Measurements from ENCODE around the gene CGB8. TPM values are rescaled to one million over a fixed set of nuclear protein-coding genes. Genes with fewer than 3 reads are reported as not detected.

The CGB8 gene
- total and polyA plus RNA-seq, 2 experiments from 2014 or later: 0.50 to 0.53 TPM

DNA sequence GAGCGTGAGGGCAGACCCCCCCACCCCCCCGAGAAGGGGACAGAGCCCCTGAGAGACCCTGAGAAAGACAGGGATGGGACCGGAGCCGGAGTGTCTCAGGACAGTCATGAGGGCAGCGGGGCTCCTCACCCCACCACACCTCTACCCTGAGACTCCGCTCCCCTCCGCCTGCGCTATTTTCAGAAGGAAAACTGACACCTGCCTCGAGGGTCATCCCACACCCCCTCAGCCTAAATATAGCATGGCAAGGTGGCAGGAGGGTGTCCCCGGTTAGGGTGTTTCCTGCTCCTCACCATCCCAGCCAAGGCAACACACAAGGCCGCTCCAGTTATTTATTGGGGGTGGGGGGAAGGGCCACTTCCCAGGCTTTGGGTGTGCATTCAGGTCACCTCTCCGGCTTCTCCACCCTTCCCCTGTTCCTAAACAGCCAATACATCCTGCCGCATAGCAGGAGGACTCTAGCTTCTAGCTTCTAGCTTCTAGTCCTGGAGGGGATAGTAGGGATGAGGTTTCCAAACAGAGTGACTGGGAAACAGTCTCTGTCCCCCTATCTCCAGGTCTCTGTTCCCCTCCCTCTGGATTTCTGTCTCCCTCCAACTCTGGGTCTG, 17.1 kb upstream of the CGB8 start:
- DNase-seq (ENCODE audit: low spot score): no peak
- H3K9me3 ChIP-seq (ENCODE audit: low read depth): no peaks in the 10 kb centered on the region
- TF ChIP-seq EZH2 (IDR thresholded peaks at IDR 0.05; ENCODE audit: borderline replicate concordance) (no peak), EZH2phosphoT487 (IDR thresholded peaks at IDR 0.05; ENCODE audit: low read depth, severe bottlenecking, unreplicated experiment) (no peak)
- TF ChIP-seq, protein P1, sequence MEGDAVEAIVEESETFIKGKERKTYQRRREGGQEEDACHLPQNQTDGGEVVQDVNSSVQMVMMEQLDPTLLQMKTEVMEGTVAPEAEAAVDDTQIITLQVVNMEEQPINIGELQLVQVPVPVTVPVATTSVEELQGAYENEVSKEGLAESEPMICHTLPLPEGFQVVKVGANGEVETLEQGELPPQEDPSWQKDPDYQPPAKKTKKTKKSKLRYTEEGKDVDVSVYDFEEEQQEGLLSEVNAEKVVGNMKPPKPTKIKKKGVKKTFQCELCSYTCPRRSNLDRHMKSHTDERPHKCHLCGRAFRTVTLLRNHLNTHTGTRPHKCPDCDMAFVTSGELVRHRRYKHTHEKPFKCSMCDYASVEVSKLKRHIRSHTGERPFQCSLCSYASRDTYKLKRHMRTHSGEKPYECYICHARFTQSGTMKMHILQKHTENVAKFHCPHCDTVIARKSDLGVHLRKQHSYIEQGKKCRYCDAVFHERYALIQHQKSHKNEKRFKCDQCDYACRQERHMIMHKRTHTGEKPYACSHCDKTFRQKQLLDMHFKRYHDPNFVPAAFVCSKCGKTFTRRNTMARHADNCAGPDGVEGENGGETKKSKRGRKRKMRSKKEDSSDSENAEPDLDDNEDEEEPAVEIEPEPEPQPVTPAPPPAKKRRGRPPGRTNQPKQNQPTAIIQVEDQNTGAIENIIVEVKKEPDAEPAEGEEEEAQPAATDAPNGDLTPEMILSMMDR (IDR thresholded peaks at IDR 0.05; ENCODE audit: poor library complexity): no peak
- no peak overlapping the region for H3K4me2 ChIP-seq
- no peaks in the 10 kb centered on the region for H3K9me2 ChIP-seq (replicated peaks; ENCODE audit: insufficient read depth)
- no peaks in the 10 kb centered on the region for H3K79me2 ChIP-seq
- no peaks in the 10 kb centered on the region for H3K36me3 ChIP-seq (replicated peaks; ENCODE audit: insufficient read depth, low read depth)
- no peak overlapping the region for H2AFZ ChIP-seq
- peaks cover 27% of the 10 kb centered on the region for H3K27me3 ChIP-seq
- peaks cover 7% of the 10 kb centered on the region for H3K4me1 ChIP-seq (ENCODE audit: insufficient read depth)
- H4K20me1 ChIP-seq (ENCODE audit: insufficient read depth, poor library complexity, severe bottlenecking): no peaks in the 10 kb centered on the region
- H3K4me3 ChIP-seq: no peak overlapping the region
- WGBS (ENCODE audit: low lambda C conversion rate, missing lambda C conversion rate): 62% methylated on average over 9 of the region's 13 CpGs
- H3K27ac ChIP-seq: no peak overlapping the region

DNA sequence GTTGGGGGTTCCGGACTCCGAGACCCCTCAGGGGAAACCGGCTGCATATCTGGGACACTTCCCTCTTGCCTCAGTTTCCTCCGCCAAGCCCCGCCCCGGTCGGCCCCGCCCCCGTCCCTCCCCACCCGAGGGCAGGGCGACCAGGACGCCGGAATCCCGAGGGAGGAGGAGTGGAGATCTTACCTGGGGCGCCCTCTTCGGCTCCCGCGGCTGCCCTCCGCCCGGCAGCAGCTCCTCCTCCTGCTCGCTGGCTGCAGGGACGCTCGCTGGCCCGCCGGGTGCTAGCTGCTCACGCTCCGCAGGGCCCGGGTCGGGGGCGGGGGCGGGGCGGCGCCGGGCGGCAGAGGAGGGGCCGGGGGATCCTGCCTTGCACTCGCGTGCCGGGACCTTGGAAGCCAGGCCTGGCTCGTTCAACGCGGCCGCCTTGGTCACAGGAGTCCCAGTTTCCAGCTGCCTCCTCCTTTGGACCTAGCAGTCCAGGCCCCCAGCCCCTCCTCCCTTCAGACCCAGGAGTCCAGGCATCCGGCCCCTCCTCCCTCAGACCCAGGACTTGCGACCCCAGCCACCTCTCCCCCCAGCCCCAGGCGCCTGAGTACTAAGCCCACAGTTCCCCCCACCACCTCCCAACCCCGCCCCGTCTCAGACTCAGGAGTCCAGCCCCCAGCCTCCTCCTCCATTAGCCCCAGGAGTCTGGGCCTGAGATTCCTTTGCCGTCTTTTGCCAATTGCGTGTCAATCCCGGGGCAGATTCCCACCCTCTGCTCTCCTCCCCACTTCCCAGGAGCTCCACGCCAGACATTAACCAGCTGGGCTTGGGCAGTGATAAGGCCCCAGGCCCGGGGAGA, 16.1 kb upstream of the CGB8 start, which contains the start of gene NTF4:
TSS of gene NTF4 (minus strand) at position 51 of the 844 bp plus-strand sequence. CDS start 2,821 bp downstream, outside the sequence.
- Histone ChIP-seq H3K36me3 (replicated peaks; ENCODE audit: insufficient read depth, low read depth) (no peaks in the 10 kb centered on the region), H3K9me2 (replicated peaks; ENCODE audit: insufficient read depth) (no peaks in the 10 kb centered on the region), H4K20me1 (ENCODE audit: insufficient read depth, poor library complexity, severe bottlenecking) (no peaks in the 10 kb centered on the region), H3K4me2 (peak within 1 kb of the TSS; percentile 91), H3K27ac (peak within 1 kb of the TSS; percentile 57), H3K79me2 (no peaks in the 10 kb centered on the region), H3K4me1 (ENCODE audit: insufficient read depth) (peaks cover 7% of the 10 kb centered on the region), H3K4me3 (peak within 1 kb of the TSS; percentile 25), H3K27me3 (peaks cover 20% of the 10 kb centered on the region), H3K9me3 (ENCODE audit: low read depth) (no peaks in the 10 kb centered on the region), H2AFZ (peak within 1 kb of the TSS; percentile 41)
- TF ChIP-seq, protein P1 (IDR thresholded peaks at IDR 0.05; ENCODE audit: poor library complexity): no peak
- no peak for TF ChIP-seq EZH2 (IDR thresholded peaks at IDR 0.05; ENCODE audit: borderline replicate concordance)
- TF ChIP-seq EZH2phosphoT487 (IDR thresholded peaks at IDR 0.05; ENCODE audit: low read depth, severe bottlenecking, unreplicated experiment): no peak
- 4% methylated on average over 34 of the region's 53 CpGs for WGBS (ENCODE audit: low lambda C conversion rate, missing lambda C conversion rate)
- peak; percentile 83 for DNase-seq (ENCODE audit: low spot score)

DNA sequence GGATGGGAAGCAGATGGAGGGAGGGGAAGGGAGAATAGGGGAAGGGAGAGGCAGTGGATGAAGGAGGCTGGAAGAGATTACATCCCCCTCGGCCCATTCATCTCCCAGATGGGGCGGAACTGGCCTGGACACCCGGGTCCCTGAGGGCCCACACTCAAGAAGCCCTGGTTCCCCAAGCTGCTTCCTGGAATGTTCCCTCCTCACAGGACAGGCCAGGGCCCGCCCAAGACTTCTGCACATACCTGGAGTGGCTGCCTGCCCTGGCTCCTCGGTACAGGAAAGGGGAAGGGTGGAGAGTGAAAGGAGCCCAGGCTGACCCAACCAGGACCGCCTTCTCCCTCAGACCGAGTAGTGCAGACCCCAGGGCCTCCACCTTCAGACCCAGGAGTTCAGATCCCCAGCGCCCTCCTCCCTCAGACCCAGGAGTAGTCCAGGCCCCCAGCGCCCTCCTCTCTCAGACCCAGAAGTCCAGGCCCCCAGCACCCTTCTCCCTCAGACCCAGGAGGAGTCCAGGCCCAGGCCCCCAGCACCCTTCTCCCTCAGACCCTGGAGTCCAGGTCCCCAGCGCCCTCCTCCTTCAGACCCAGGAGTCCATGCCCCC, 15.2 kb upstream of the CGB8 start:
- Histone ChIP-seq H3K27ac (peak overlapping the region; percentile 57), H3K4me3 (no peak overlapping the region), H3K9me2 (replicated peaks; ENCODE audit: insufficient read depth) (no peaks in the 10 kb centered on the region), H3K27me3 (peaks cover 15% of the 10 kb centered on the region), H3K4me1 (ENCODE audit: insufficient read depth) (peaks cover 7% of the 10 kb centered on the region), H3K9me3 (ENCODE audit: low read depth) (no peaks in the 10 kb centered on the region), H2AFZ (no peak overlapping the region), H3K79me2 (no peaks in the 10 kb centered on the region), H3K36me3 (replicated peaks; ENCODE audit: insufficient read depth, low read depth) (no peaks in the 10 kb centered on the region), H4K20me1 (ENCODE audit: insufficient read depth, poor library complexity, severe bottlenecking) (no peaks in the 10 kb centered on the region), H3K4me2 (peak overlapping the region; percentile 91)
- TF ChIP-seq EZH2 (IDR thresholded peaks at IDR 0.05; ENCODE audit: borderline replicate concordance) (no peak), EZH2phosphoT487 (IDR thresholded peaks at IDR 0.05; ENCODE audit: low read depth, severe bottlenecking, unreplicated experiment) (no peak)
- TF ChIP-seq, protein P1 (IDR thresholded peaks at IDR 0.05; ENCODE audit: poor library complexity): no peak
- 56% methylated on average over 5 of the region's 10 CpGs for WGBS (ENCODE audit: low lambda C conversion rate, missing lambda C conversion rate)
- DNase-seq (ENCODE audit: low spot score): no peak

All from hepatocyte (in vitro differentiated cells).